SU-DHL-6 (cell line): ENCODE data around the gene LNX1.

Experiments used
- H2AFZ ChIP-seq: fragments of 200-600 bp; sonication (generic); 2 replicates; pipeline ENCODE4 v1.6.1; 2014; ENCODE audit warnings: low read depth, mild to moderate bottlenecking, moderate library complexity, mixed read lengths, antibody characterized with exemption, low read length; ENCODE audit not compliant: severe bottlenecking
- H3F3A ChIP-seq: fragments of 200-600 bp; shearing (Covaris generic); 2 replicates; pipeline ENCODE4 v1.6.0; 2016; ENCODE audit warnings: antibody characterized with exemption, mild to moderate bottlenecking; ENCODE audit not compliant: insufficient read depth
- H3K27ac ChIP-seq: fragments of 200-600 bp; sonication (generic); 2 replicates; pipeline ENCODE4 v1.5.1; 2016; ENCODE audit warnings: low read depth, mild to moderate bottlenecking, low read length, moderate library complexity, mixed read lengths
- H3K27me3 ChIP-seq: fragments of 200-600 bp; sonication (generic), shearing (Covaris generic); 2 replicates; pipeline ENCODE4 v1.6.0; 2014; ENCODE audit warnings: mild to moderate bottlenecking, low read length
- H3K36me3 ChIP-seq: fragments of 200-600 bp; sonication (generic); 2 replicates; pipeline ENCODE4 v1.6.1; 2014; ENCODE audit warnings: mild to moderate bottlenecking, low read length, mixed read lengths
- H3K4me2 ChIP-seq: fragments of 300-600, 200-600 bp; shearing (Covaris generic), sonication (generic); 2 replicates; pipeline ENCODE4 v1.6.0; 2014; ENCODE audit warnings: low read length, low read depth, mild to moderate bottlenecking; ENCODE audit not compliant: poor library complexity, severe bottlenecking
- H3K4me3 ChIP-seq: fragments of 200-600 bp; sonication (generic); 2 replicates; pipeline ENCODE4 v1.5.1; 2014; ENCODE audit warnings: antibody characterized with exemption, low read length, mild to moderate bottlenecking, mixed read lengths; ENCODE audit not compliant: insufficient read depth, poor library complexity, severe bottlenecking
- H3K79me2 ChIP-seq: fragments of 200-600 bp; sonication (generic); 2 replicates; pipeline ENCODE4 v1.6.1; 2014; ENCODE audit warnings: mild to moderate bottlenecking, low read length, moderate library complexity; ENCODE audit not compliant: insufficient read depth
- H3K9ac ChIP-seq: fragments of 200-600 bp; sonication (generic); 2 replicates; pipeline ENCODE4 v1.7.0; 2014; ENCODE audit warnings: mild to moderate bottlenecking, low read length
- H3K9me2 ChIP-seq: fragments of 200-600 bp; sonication (generic); replicated peaks from 2 replicates; pipeline ENCODE4 v1.6.1; 2014; ENCODE audit warnings: low read length; ENCODE audit not compliant: insufficient read depth
- H3K9me3 ChIP-seq: fragments of 200-600 bp; sonication (generic); 2 replicates; pipeline ENCODE4 v1.6.1; 2014; ENCODE audit warnings: low read length, mixed read lengths; ENCODE audit not compliant: insufficient read depth
- H4K20me1 ChIP-seq: fragments of 200-600 bp; sonication (generic); 2 replicates; pipeline ENCODE4 v1.6.1; 2014; ENCODE audit warnings: low read depth, mild to moderate bottlenecking, antibody characterized with exemption, low read length, moderate library complexity, mixed read lengths
- CTCF ChIP-seq: fragments of 200-600 bp; sonication (generic); IDR thresholded peaks from one replicate; pipeline ENCODE4 v1.5.1; 2017; ENCODE audit warnings: antibody characterized with exemption, mild to moderate bottlenecking, low read length, moderate library complexity; ENCODE audit not compliant: insufficient read depth, poor library complexity, severe bottlenecking
- EZH2phosphoT487 ChIP-seq: fragments of 200-600 bp; sonication (generic), shearing (Covaris generic); conservative IDR thresholded peaks from 2 replicates; pipeline ENCODE4 v1.6.1; 2018; ENCODE audit warnings: mild to moderate bottlenecking, antibody characterized with exemption, low read length, moderate library complexity, mixed read lengths

The LNX1 gene

GRCh38 chr4:53551958-53552357, 39.3 kb downstream of the LNX1 start:
- Histone ChIP-seq H3K4me3 (no peak overlapping the region), H3K36me3 (no peaks in the 10 kb centered on the region), H4K20me1 (no peaks in the 10 kb centered on the region), H3K9me2 (no peaks in the 10 kb centered on the region), H3F3A (no peaks in the 10 kb centered on the region), H3K9ac (no peak overlapping the region), H3K4me2 (no peak overlapping the region), H2AFZ (no peak overlapping the region), H3K27ac (no peak overlapping the region), H3K9me3 (no peaks in the 10 kb centered on the region), H3K27me3 (no peaks in the 10 kb centered on the region), H3K79me2 (no peaks in the 10 kb centered on the region)
- TF ChIP-seq CTCF (no peak), EZH2phosphoT487 (no peak)

- Histone ChIP-seq H3K9ac (no peak overlapping the region), H3F3A (no peaks in the 10 kb centered on the region), H3K27me3 (no peaks in the 10 kb centered on the region)
Measured at GRCh38 chr4:53551281-53551864, 39.9 kb downstream of the LNX1 start.

GRCh38 chr4:53548662-53549061, 42.6 kb downstream of the LNX1 start:
- Histone ChIP-seq H3K9me3 (no peaks in the 10 kb centered on the region), H2AFZ (no peak overlapping the region), H3F3A (no peaks in the 10 kb centered on the region), H3K27ac (no peak overlapping the region), H3K79me2 (no peaks in the 10 kb centered on the region), H3K27me3 (no peaks in the 10 kb centered on the region), H3K36me3 (no peaks in the 10 kb centered on the region), H3K9me2 (no peaks in the 10 kb centered on the region), H3K9ac (no peak overlapping the region), H3K4me3 (no peak overlapping the region), H4K20me1 (no peaks in the 10 kb centered on the region), H3K4me2 (no peak overlapping the region)
- TF ChIP-seq CTCF (no peak), EZH2phosphoT487 (no peak)

More at GRCh38 chr4:53551281-53551864, 39.9 kb downstream of the LNX1 start:
- no peaks in the 10 kb centered on the region for H3K36me3 ChIP-seq
- no peaks in the 10 kb centered on the region for H4K20me1 ChIP-seq
- no peaks in the 10 kb centered on the region for H3K9me3 ChIP-seq
- TF ChIP-seq CTCF: no peak
- no peak overlapping the region for H3K4me3 ChIP-seq
- no peak overlapping the region for H2AFZ ChIP-seq
- no peaks in the 10 kb centered on the region for H3K79me2 ChIP-seq
- no peaks in the 10 kb centered on the region for H3K9me2 ChIP-seq
- H3K4me2 ChIP-seq: no peak overlapping the region
- H3K27ac ChIP-seq: no peak overlapping the region
